ENCODE measurements around the gene CIAO2A. TPM values are rescaled to one million over a fixed set of nuclear protein-coding genes. Genes with fewer than 3 reads are reported as not detected.

The CIAO2A gene
- total RNA-seq, result 78.2 and 91.5 TPM in 2 replicates

GRCh38 chr15:64093627-64094417 is at the start of gene CIAO2A:
TSS of gene CIAO2A (minus strand) at chr15:64093838. CDS start at chr15:64093768, 70 bp downstream.

GRCh38 chr15:64095795-64096667 is 2.4 kb upstream of the CIAO2A start, which contains the start of gene SNX1:
TSS of gene SNX1 (plus strand) at chr15:64095982. CDS start at chr15:64096014, 32 bp downstream.

GRCh38 chr15:64046421-64047153 is 47.1 kb downstream of the CIAO2A start, which contains the start of gene DAPK2:
TSS of gene DAPK2 (minus strand) at chr15:64046485. CDS start at chr15:64040261, 6,224 bp downstream.

Other genes with a start within 250 kb of the CIAO2A start
- 0.34 and 3.0 TPM in 2 replicates for gene DAPK2, start 47.4 kb downstream of the CIAO2A start, total RNA-seq
- 25.2 and 30.2 TPM in 2 replicates for gene SNX1, start 2.1 kb upstream of the CIAO2A start, total RNA-seq
- gene SNX22, start 57.9 kb upstream of the CIAO2A start, total RNA-seq, result under 0.01 and 0.17 TPM in 2 replicates
- 673 and 698 TPM in 2 replicates for gene PPIB, start 69.2 kb upstream of the CIAO2A start, total RNA-seq

Data from bronchus fibroblast of lung (primary cell).